ENCODE measurements around the gene TJAP1. TPM values are rescaled to one million over a fixed set of nuclear protein-coding genes. Genes with fewer than 3 reads are reported as not detected.

The TJAP1 gene
- total and polyA plus RNA-seq, 2 experiments from 2014 or later = 10.3 to 16.4 TPM

GRCh38 chr6:43469947-43470346 lies 7.4 kb upstream of the TJAP1 start:
- Histone ChIP-seq H3K36me3 (replicated peaks; ENCODE audit: insufficient read depth, low read depth) (no peaks in the 10 kb centered on the region), H2AFZ (no peak overlapping the region), H3K4me2 (no peak overlapping the region), H3K4me3 (no peak overlapping the region), H3K79me2 (no peaks in the 10 kb centered on the region), H3K27me3 (no peaks in the 10 kb centered on the region), H3K9me3 (ENCODE audit: low read depth) (no peaks in the 10 kb centered on the region), H4K20me1 (ENCODE audit: insufficient read depth, poor library complexity, severe bottlenecking) (no peaks in the 10 kb centered on the region), H3K27ac (no peak overlapping the region), H3K4me1 (ENCODE audit: insufficient read depth) (no peaks in the 10 kb centered on the region), H3K9me2 (replicated peaks; ENCODE audit: insufficient read depth) (no peaks in the 10 kb centered on the region)
- TF ChIP-seq CTCF (IDR thresholded peaks at IDR 0.05; ENCODE audit: poor library complexity) (no peak), EZH2phosphoT487 (IDR thresholded peaks at IDR 0.05; ENCODE audit: low read depth, severe bottlenecking, unreplicated experiment) (no peak), EZH2 (IDR thresholded peaks at IDR 0.05; ENCODE audit: borderline replicate concordance) (no peak)
- no peak for DNase-seq (ENCODE audit: low spot score)
- WGBS (ENCODE audit: low lambda C conversion rate, missing lambda C conversion rate) = 93% methylated on average over 7 of the region's 7 CpGs

GRCh38 chr6:43471399-43471798 lies 6.0 kb upstream of the TJAP1 start:
- Histone ChIP-seq H3K4me1 (ENCODE audit: insufficient read depth) (no peaks in the 10 kb centered on the region), H3K9me2 (replicated peaks; ENCODE audit: insufficient read depth) (no peaks in the 10 kb centered on the region), H3K9me3 (ENCODE audit: low read depth) (no peaks in the 10 kb centered on the region), H3K4me3 (no peak overlapping the region), H3K36me3 (replicated peaks; ENCODE audit: insufficient read depth, low read depth) (no peaks in the 10 kb centered on the region), H3K27me3 (no peaks in the 10 kb centered on the region), H4K20me1 (ENCODE audit: insufficient read depth, poor library complexity, severe bottlenecking) (no peaks in the 10 kb centered on the region), H3K79me2 (no peaks in the 10 kb centered on the region), H3K27ac (no peak overlapping the region), H3K4me2 (no peak overlapping the region), H2AFZ (no peak overlapping the region)
- WGBS (ENCODE audit: low lambda C conversion rate, missing lambda C conversion rate) = 83% methylated on average over 1 of the region's 1 CpG
- no peak for DNase-seq (ENCODE audit: low spot score)
- TF ChIP-seq EZH2 (IDR thresholded peaks at IDR 0.05; ENCODE audit: borderline replicate concordance) = no peak
- TF ChIP-seq EZH2phosphoT487 (IDR thresholded peaks at IDR 0.05; ENCODE audit: low read depth, severe bottlenecking, unreplicated experiment) = no peak
- TF ChIP-seq CTCF (IDR thresholded peaks at IDR 0.05; ENCODE audit: poor library complexity) = no peak

GRCh38 chr6:43472515-43472914 lies 4.9 kb upstream of the TJAP1 start:
- Histone ChIP-seq H2AFZ (no peak overlapping the region), H4K20me1 (ENCODE audit: insufficient read depth, poor library complexity, severe bottlenecking) (no peaks in the 10 kb centered on the region), H3K27me3 (no peaks in the 10 kb centered on the region), H3K36me3 (replicated peaks; ENCODE audit: insufficient read depth, low read depth) (no peaks in the 10 kb centered on the region), H3K27ac (no peak overlapping the region), H3K4me2 (no peak overlapping the region), H3K9me3 (ENCODE audit: low read depth) (no peaks in the 10 kb centered on the region), H3K4me1 (ENCODE audit: insufficient read depth) (no peaks in the 10 kb centered on the region), H3K9me2 (replicated peaks; ENCODE audit: insufficient read depth) (no peaks in the 10 kb centered on the region), H3K79me2 (no peaks in the 10 kb centered on the region), H3K4me3 (no peak overlapping the region)
- TF ChIP-seq CTCF (IDR thresholded peaks at IDR 0.05; ENCODE audit: poor library complexity) (no peak), EZH2phosphoT487 (IDR thresholded peaks at IDR 0.05; ENCODE audit: low read depth, severe bottlenecking, unreplicated experiment) (no peak), EZH2 (IDR thresholded peaks at IDR 0.05; ENCODE audit: borderline replicate concordance) (no peak)
- WGBS (ENCODE audit: low lambda C conversion rate, missing lambda C conversion rate) = 94% methylated on average over 4 of the region's 4 CpGs
- DNase-seq (ENCODE audit: low spot score) = no peak

- no peak overlapping the region for H2AFZ ChIP-seq
- H3K4me1 ChIP-seq (ENCODE audit: insufficient read depth) = peaks cover 11% of the 10 kb centered on the region
- no peaks in the 10 kb centered on the region for H3K9me2 ChIP-seq (replicated peaks; ENCODE audit: insufficient read depth)
- WGBS (ENCODE audit: low lambda C conversion rate, missing lambda C conversion rate) = 86% methylated on average over 6 of the region's 6 CpGs
- no peaks in the 10 kb centered on the region for H3K36me3 ChIP-seq (replicated peaks; ENCODE audit: insufficient read depth, low read depth)
- no peak overlapping the region for H3K27ac ChIP-seq
- DNase-seq (ENCODE audit: low spot score) = no peak
- peaks cover 29% of the 10 kb centered on the region for H3K79me2 ChIP-seq
- H4K20me1 ChIP-seq (ENCODE audit: insufficient read depth, poor library complexity, severe bottlenecking) = peaks cover 2% of the 10 kb centered on the region
- H3K27me3 ChIP-seq = no peaks in the 10 kb centered on the region
- no peaks in the 10 kb centered on the region for H3K9me3 ChIP-seq (ENCODE audit: low read depth)
- H3K4me3 ChIP-seq = no peak overlapping the region
- no peak for TF ChIP-seq CTCF (IDR thresholded peaks at IDR 0.05; ENCODE audit: poor library complexity)
- no peak overlapping the region for H3K4me2 ChIP-seq
These were observed 1.9 kb upstream of the TJAP1 start for GRCh38 chr6:43475516-43475915.

Data from hepatocyte (in vitro differentiated cells).